IMR-90 (cell line): ENCODE data around the gene EXOC3L4. TPM values are rescaled to one million over a fixed set of nuclear protein-coding genes. Genes with fewer than 3 reads are reported as not detected.

ENCODE experiments used
- ATAC-seq: fragments of 200-7000 bp; cut with Tn5 transposase; 2 replicates; pipeline ENCODE4 v1.9.1; 2020; ENCODE audit warnings: low read depth, mild to moderate bottlenecking, moderate library complexity
- BruUV-seq: library from RNA; stranded (reverse); fragments of 400-500 nt; replicated peaks from 2 replicates; lab custom pipeline; 2021; lab: Mats Ljungman, UMichigan
- CTCF ChIA-PET: fragments of 300-600 bp; formaldehyde crosslinking; extraction: SDS; loops from one replicate; lab custom pipeline; 2021; ENCODE audit warnings: antibody characterized with exemption; lab: Yijun Ruan, JAX
- POLR2A ChIA-PET: fragments of 300-600 bp; sonication (Branson Sonifier 250); formaldehyde crosslinking; loops from one replicate; lab custom pipeline; 2022; ENCODE audit warnings: antibody characterized with exemption; ENCODE audit not compliant: unreplicated experiment; lab: Charles Lee
- DNase-seq: peaks from one replicate; pipeline ENCODE4 v3.0.0; 2013
- H2AFZ ChIP-seq: replicated peaks from 2 replicates; pipeline ENCODE3; 2013; ENCODE audit warnings: low read length, mild to moderate bottlenecking; ENCODE audit not compliant: poor library complexity
- H2AK5ac ChIP-seq: 2 replicates; pipeline ENCODE4 v1.6.1; 2013; ENCODE audit warnings: low read depth, low read length, inconsistent platforms
- H2AK9ac ChIP-seq: replicated peaks from 2 replicates; pipeline ENCODE3; 2013; ENCODE audit warnings: mild to moderate bottlenecking, low read depth, low read length, moderate library complexity; ENCODE audit not compliant: poor library complexity
- H2BK120ac ChIP-seq: 2 replicates; pipeline ENCODE4 v1.6.1; 2013; ENCODE audit warnings: low read depth, low read length, inconsistent platforms
- H2BK15ac ChIP-seq: 3 replicates; pipeline ENCODE4 v1.6.1; 2013; ENCODE audit warnings: low read depth, low read length, inconsistent platforms
- H2BK20ac ChIP-seq: 2 replicates; pipeline ENCODE4 v1.6.1; 2013; ENCODE audit warnings: low read depth, mild to moderate bottlenecking, inconsistent platforms, low read length, moderate library complexity
- H2BK5ac ChIP-seq: 2 replicates; pipeline ENCODE4 v1.6.1; 2013; ENCODE audit warnings: mild to moderate bottlenecking, low read depth, low read length, inconsistent platforms; ENCODE audit not compliant: poor library complexity, severe bottlenecking
- H3K14ac ChIP-seq: replicated peaks from 2 replicates; pipeline ENCODE4 v1.6.1; 2013; ENCODE audit warnings: low read depth, low read length, inconsistent platforms
- H3K18ac ChIP-seq: 2 replicates; pipeline ENCODE4 v1.6.1; 2013; ENCODE audit warnings: low read depth, low read length, control low read depth
- H3K23ac ChIP-seq: 2 replicates; pipeline ENCODE4 v1.6.1; 2013; ENCODE audit warnings: low read depth, low read length, inconsistent platforms
- H3K27ac ChIP-seq: 2 replicates; pipeline ENCODE4 v1.5.1; 2013; ENCODE audit warnings: mild to moderate bottlenecking, control low read depth, low read length; ENCODE audit not compliant: insufficient read depth
- H3K27me3 ChIP-seq: 2 replicates; pipeline ENCODE4 v1.6.1; 2013; ENCODE audit warnings: low read length; ENCODE audit not compliant: control insufficient read depth, insufficient read depth
- H3K36me3 ChIP-seq: 2 replicates; pipeline ENCODE4 v1.6.1; 2013; ENCODE audit warnings: low read length, mixed read lengths; ENCODE audit not compliant: control insufficient read depth, insufficient read depth
- H3K4ac ChIP-seq: 2 replicates; pipeline ENCODE4 v1.6.1; 2013; ENCODE audit warnings: low read depth, low read length, inconsistent platforms
- H3K4me1 ChIP-seq: 2 replicates; pipeline ENCODE4 v1.6.1; 2013; ENCODE audit warnings: low read length, mixed read lengths; ENCODE audit not compliant: control insufficient read depth, insufficient read depth
- H3K4me2 ChIP-seq: 2 replicates; pipeline ENCODE4 v1.6.1; 2013; ENCODE audit warnings: low read depth, mild to moderate bottlenecking, control low read depth, low read length, moderate library complexity
- H3K4me3 ChIP-seq: 2 replicates; pipeline ENCODE4 v1.5.1; 2013; ENCODE audit warnings: low read depth, mild to moderate bottlenecking, control low read depth, low read length, moderate library complexity; ENCODE audit not compliant: insufficient read depth
- H3K56ac ChIP-seq: 2 replicates; pipeline ENCODE4 v1.6.1; 2013; ENCODE audit warnings: low read length, inconsistent platforms; ENCODE audit not compliant: insufficient read depth; ENCODE audit errors: extremely low read depth
- H3K79me1 ChIP-seq, 2 experiments: 2 replicates each; pipeline ENCODE4 v1.6.1; 2013; ENCODE audit warnings: low read length in 2 of 2, inconsistent platforms in 1 of 2, low read depth in 1 of 2
- H3K9ac ChIP-seq: 2 replicates; pipeline ENCODE4 v1.6.1; 2013; ENCODE audit warnings: low read depth, low read length, control low read depth
- H3K9me1 ChIP-seq: 2 replicates; pipeline ENCODE4 v1.6.1; 2013; ENCODE audit warnings: low read length, inconsistent platforms; ENCODE audit not compliant: insufficient read depth
- H3K9me3 ChIP-seq: 2 replicates; pipeline ENCODE4 v1.6.1; 2013; ENCODE audit warnings: low read length; ENCODE audit not compliant: control insufficient read depth, insufficient read depth
- H4K20me1 ChIP-seq: 2 replicates; pipeline ENCODE4 v1.6.1; 2013; ENCODE audit warnings: low read length, inconsistent platforms; ENCODE audit not compliant: insufficient read depth
- H4K5ac ChIP-seq: 2 replicates; pipeline ENCODE4 v1.6.1; 2013; ENCODE audit warnings: mild to moderate bottlenecking, low read depth, low read length, control low read depth
- H4K8ac ChIP-seq, 2 experiments: 2 replicates each; pipeline ENCODE4 v1.6.1; 2013; ENCODE audit warnings: low read depth in 2 of 2, low read length in 2 of 2, control low read depth in 1 of 2, inconsistent platforms in 1 of 2
- H4K91ac ChIP-seq: 2 replicates; pipeline ENCODE4 v1.6.1; 2013; ENCODE audit warnings: low read depth, low read length, inconsistent platforms; ENCODE audit not compliant: insufficient read depth
- BHLHE40 ChIP-seq: fragments of 150-350 bp; IDR thresholded peaks from 2 replicates; pipeline ENCODE4 v1.6.1; 2016; ENCODE audit warnings: mild to moderate bottlenecking, low read depth, low read length
- CEBPB ChIP-seq: IDR thresholded peaks from 2 replicates; pipeline ENCODE4 v1.6.1; 2012; ENCODE audit warnings: low read depth, low read length, improper control_type of control experiment
- ELK1 ChIP-seq: fragments of 150-350 bp; IDR thresholded peaks from 2 replicates; pipeline ENCODE4 v1.6.1; 2016; ENCODE audit warnings: low read depth, mild to moderate bottlenecking, low read length, moderate library complexity, borderline replicate concordance
- FOS ChIP-seq: fragments of 150-350 bp; IDR thresholded peaks from 2 replicates; pipeline ENCODE4 v1.6.1; 2016; ENCODE audit warnings: low read depth, low read length
- MAFK ChIP-seq: IDR thresholded peaks from 2 replicates; pipeline ENCODE4 v1.6.1; 2012; ENCODE audit warnings: low read depth, low read length, improper control_type of control experiment
- MAZ ChIP-seq: IDR thresholded peaks from 2 replicates; pipeline ENCODE4 v1.6.1; 2012; ENCODE audit warnings: low read depth, mild to moderate bottlenecking, low read length, improper control_type of control experiment, moderate library complexity, borderline replicate concordance
- NFE2L2 ChIP-seq: fragments of 150-350 bp; IDR thresholded peaks from 2 replicates; pipeline ENCODE4 v1.6.1; 2016; ENCODE audit warnings: low read depth, mild to moderate bottlenecking, low read length
- POLR2A ChIP-seq: IDR thresholded peaks from 2 replicates; pipeline ENCODE4 v1.6.1; 2012; ENCODE audit warnings: mild to moderate bottlenecking, low read depth, low read length
- RAD21 ChIP-seq: IDR thresholded peaks from 2 replicates; pipeline ENCODE4 v1.6.1; 2012; ENCODE audit warnings: low read length, improper control_type of control experiment
- RFX5 ChIP-seq: IDR thresholded peaks from 2 replicates; pipeline ENCODE4 v1.8.0; 2012; ENCODE audit warnings: low read depth, mild to moderate bottlenecking, low read length, moderate library complexity
- SMC3 ChIP-seq: fragments of 150-350 bp; IDR thresholded peaks from 2 replicates; pipeline ENCODE4 v1.6.1; 2016; ENCODE audit warnings: low read depth, mild to moderate bottlenecking, antibody characterized with exemption, low read length, moderate library complexity
- USF2 ChIP-seq: fragments of 150-350 bp; IDR thresholded peaks from 2 replicates; pipeline ENCODE4 v1.6.1; 2017; ENCODE audit warnings: mild to moderate bottlenecking, antibody characterized with exemption, low read length, low read depth
- WGBS, 2 experiments: methylation state at CpG; one replicate each; pipeline versions ENCODE4 v1.1.5 to v1.1.7; 2013; ENCODE audit warnings: missing lambda C conversion rate in 2 of 2; ENCODE audit not compliant: insufficient read length in 1 of 2; ENCODE audit errors: extremely low coverage in 2 of 2; 5-methylcytosine and 5-hydroxymethylcytosine counted together
- dilution Hi-C: fragments of 300-500 bp; cut with HindIII; formaldehyde crosslinking; loops from one replicate; pipeline ENCODE4 v1.14.3; 2018; ENCODE audit warnings: low sequenced_read_pairs; ENCODE audit not compliant: unreplicated experiment
- in situ Hi-C: fragments of 300-500 bp; cut with MboI; formaldehyde crosslinking; loops from 3 replicates; pipeline ENCODE4 v1.14.3; 2019; ENCODE audit warnings: low sequenced_read_pairs, inconsistent platforms, mixed read lengths
- intact Hi-C: fragments of 100-400 bp; cut with micrococcal nuclease; formaldehyde crosslinking; loops from 2 replicates; pipeline ENCODE4 v1.10.0; 2022
- polyA plus RNA-seq, 3 experiments: library from polyadenylated mRNA; depleted of rRNA; stranded (reverse); fragments of >200 nt; gene quantifications; 2 replicates each; pipeline ENCODE4 v1.2.3, GENCODE V29; 2012; ENCODE audit warnings: low replicate concordance in 1 of 3
- total RNA-seq: library from RNA; depleted of rRNA; stranded (reverse); fragments of >200 nt; gene quantifications from 2 replicates; pipeline ENCODE4 v1.2.3, GENCODE V29; 2012

Gene EXOC3L4
- total and polyA plus RNA-seq, 2 of the 4 experiments (the other 2 are of a cell fraction): not detected

GRCh38 chr14:103070263-103070885 is 24.2 kb upstream of the EXOC3L4 start:
- no peak overlapping the region for H3K23ac ChIP-seq
- no peaks in the 10 kb centered on the region for H3K9me1 ChIP-seq
- H2AK5ac ChIP-seq: no peak overlapping the region
- no peak overlapping the region for H2AFZ ChIP-seq
- H3K4me1 ChIP-seq: peaks cover 3% of the 10 kb centered on the region; the same call in 1 of the 2 replicates
- TF ChIP-seq CEBPB (no peak), BHLHE40 (no peak), SMC3 (no peak), MAZ (no peak), POLR2A (no peak), RFX5 (no peak), RAD21 (no peak), ELK1 (no peak), USF2 (no peak), MAFK (no peak), NFE2L2 (no peak), FOS (no peak)
- H4K20me1 ChIP-seq: no peaks in the 10 kb centered on the region; the same call in 1 of the 2 replicates
- H2AK9ac ChIP-seq: no peak overlapping the region
- no TSS peak for BruUV-seq
- H3K9ac ChIP-seq: no peak overlapping the region
- H3K9me3 ChIP-seq: no peaks in the 10 kb centered on the region
- H2BK15ac ChIP-seq: no peak overlapping the region
- no peak overlapping the region for H2BK5ac ChIP-seq
- intact Hi-C loops: loop anchor here (10.0 kb wide), 1 partner anchor 114 kb away; no protein-coding TSS in a partner anchor
- dilution Hi-C loops: no loop called here
- ChIA-PET POLR2A (interaction anchor here (0.6 kb wide), 1 partner anchor 489 kb away, joined by 5 read pairs; no protein-coding TSS in a partner anchor), CTCF (no interaction called here)
- WGBS, 2 experiments: 76% methylated on average over 3 of the region's 8 CpGs; no CpG with 5 or more reads in 1 of the 2 experiments
- DNase-seq: no peak
- H3K18ac ChIP-seq: no peak overlapping the region
- H3K4ac ChIP-seq: no peak overlapping the region
- in situ Hi-C loops: no loop called here
- ATAC-seq: no peak
- peaks cover 2% of the 10 kb centered on the region; the same call in 1 of the 2 replicates for H3K27me3 ChIP-seq
- H3K27ac ChIP-seq: no peak overlapping the region
- no peak overlapping the region for H3K4me2 ChIP-seq
- H4K8ac ChIP-seq: no peak overlapping the region
- no peak overlapping the region for H2BK20ac ChIP-seq
- no peak overlapping the region for H3K14ac ChIP-seq
- no peak overlapping the region for H4K91ac ChIP-seq
- H3K4me3 ChIP-seq: no peak overlapping the region
- H3K79me1 ChIP-seq: no peaks in the 10 kb centered on the region
- H3K56ac ChIP-seq: no peak overlapping the region
- no peak overlapping the region for H4K5ac ChIP-seq
- no peak overlapping the region for H2BK120ac ChIP-seq
- H3K36me3 ChIP-seq: no peaks in the 10 kb centered on the region
